ENCODE results near the gene TMEM233. TPM values are rescaled to one million over a fixed set of nuclear protein-coding genes. Genes with fewer than 3 reads are reported as not detected.

Gene TMEM233
- total RNA-seq, 1 experiment from 2014 or later = not detected

- no peaks in the 10 kb centered on the region for H3K27me3 Mint-ChIP-seq (ENCODE audit: unreplicated experiment)
- DNase-seq = no peak
- intact Hi-C loops (cut with micrococcal nuclease; ENCODE audit: unreplicated experiment) = no loop called here
- H3K36me3 Mint-ChIP-seq (ENCODE audit: insufficient read depth, unreplicated experiment) = peaks cover 19% of the 10 kb centered on the region
- no peak for TF ChIP-seq CTCF (IDR thresholded peaks at IDR 0.05; ENCODE audit: unreplicated experiment)
- no peaks in the 10 kb centered on the region for H3K9me3 Mint-ChIP-seq (ENCODE audit: low read depth, unreplicated experiment)
- peaks cover 22% of the 10 kb centered on the region for H3K4me1 Mint-ChIP-seq (ENCODE audit: low read depth, unreplicated experiment)
- H3K27ac Mint-ChIP-seq (ENCODE audit: unreplicated experiment) = no peak overlapping the region
- BruUV-seq (replicated peaks) = no TSS peak
- CTCF ChIA-PET = no interaction called here
- H3K4me3 Mint-ChIP-seq (ENCODE audit: low read depth, unreplicated experiment) = no peak overlapping the region
Observed at GRCh38 chr12:119692410-119692809, 98.8 kb downstream of the TMEM233 start.

Other genes with a start within 250 kb of the TMEM233 start
- gene PRKAB1, start 74.4 kb downstream of the TMEM233 start, total RNA-seq (2022) = 73.5 and 82.7 TPM in 2 replicates